ENCODE data around the gene KCNJ10. TPM values are rescaled to one million over a fixed set of nuclear protein-coding genes. Genes with fewer than 3 reads are reported as not detected.
A peak's percentile ranks its signal among the peaks of the same experiment; 100 is the strongest.

KCNJ10 gene
- total RNA-seq, 2 donors from 2014 or later, result 0.37 to 0.65 TPM

- Mint-ChIP-seq H3K36me3 (ENCODE audit: insufficient read depth in 2 of 2) (no peaks in the 10 kb centered on the region), H3K27me3 (ENCODE audit: low read depth) (peaks cover 19% of the 10 kb centered on the region), H3K9me3 (no peaks in the 10 kb centered on the region), H3K4me3 (peak overlapping the region in 1 of 2 donors; percentile 6), H3K4me1 (ENCODE audit: low read depth) (peaks cover 14% of the 10 kb centered on the region), H3K27ac (no peak overlapping the region)
- DNase-seq (no peak), ATAC-seq (replicated peaks in 1 of 2) (peak; percentile 49 to 83)
Observed at GRCh38 chr1:159958719-159959380, 111.1 kb downstream of the KCNJ10 start.

DNA sequence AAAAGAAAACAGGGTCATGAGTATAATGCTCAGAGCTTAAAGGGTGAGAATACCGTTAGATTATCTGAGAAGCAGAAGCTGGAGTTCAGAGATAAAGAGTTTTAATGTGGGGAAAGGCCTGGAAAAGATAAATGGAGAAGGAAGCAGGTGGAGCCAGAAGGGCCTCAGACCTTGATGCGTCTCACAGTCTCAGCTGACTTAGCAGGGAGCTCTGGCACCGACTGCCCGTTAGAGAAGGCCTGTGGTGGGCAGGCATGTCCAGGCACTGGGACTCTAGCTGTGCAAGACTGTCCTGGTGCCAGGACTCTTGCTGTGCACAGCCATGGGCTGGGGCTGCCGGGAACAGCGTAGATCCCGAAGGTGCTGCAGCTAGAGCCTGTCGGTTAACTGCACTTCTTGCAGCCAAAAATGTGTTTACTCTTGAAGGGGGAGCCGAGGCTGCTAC lies 112.1 kb downstream of the KCNJ10 start:
- Mint-ChIP-seq H3K4me3 (no peak overlapping the region), H3K9me3 (no peaks in the 10 kb centered on the region), H3K36me3 (ENCODE audit: insufficient read depth in 2 of 2) (no peaks in the 10 kb centered on the region), H3K27ac (no peak overlapping the region), H3K4me1 (ENCODE audit: low read depth) (peaks cover 14% of the 10 kb centered on the region), H3K27me3 (ENCODE audit: low read depth) (peaks cover 25% of the 10 kb centered on the region)
- ATAC-seq (replicated peaks in 1 of 2) (no peak), DNase-seq (no peak)

DNA sequence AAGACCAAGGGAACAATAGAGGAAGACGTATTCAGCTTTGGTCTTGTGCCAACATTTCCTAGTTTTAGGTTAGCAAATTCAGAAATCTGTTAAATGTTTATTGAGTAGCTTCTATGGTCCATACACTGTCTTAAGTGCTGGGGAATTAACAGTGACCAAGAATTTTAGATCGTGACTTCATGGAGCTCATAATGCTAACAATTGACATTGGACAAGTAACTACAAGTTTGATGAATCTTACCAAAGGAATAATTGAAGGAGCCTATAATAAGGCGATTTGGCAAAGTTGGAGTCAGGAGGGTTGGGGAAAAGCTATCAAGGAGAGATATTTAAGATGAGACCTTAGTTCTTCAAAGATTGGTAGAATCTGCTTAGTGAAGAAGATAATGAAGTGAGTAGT lies 114.5 kb downstream of the KCNJ10 start:
- no peak for DNase-seq
- Mint-ChIP-seq H3K36me3 (ENCODE audit: insufficient read depth in 2 of 2) (no peaks in the 10 kb centered on the region), H3K27me3 (ENCODE audit: low read depth) (peaks cover 41% of the 10 kb centered on the region), H3K9me3 (no peaks in the 10 kb centered on the region), H3K4me3 (no peak overlapping the region), H3K4me1 (ENCODE audit: low read depth) (peaks cover 14% of the 10 kb centered on the region), H3K27ac (no peak overlapping the region)
- ATAC-seq (replicated peaks in 1 of 2), result no peak

GRCh38 chr1:159953536-159954515 lies 116.1 kb downstream of the KCNJ10 start, which contains the start of gene SLAMF9:
TSS of gene SLAMF9 (minus strand) at chr1:159954237. CDS start at chr1:159954137, 100 bp downstream.
- no peak for DNase-seq
- Mint-ChIP-seq H3K4me3 (no peak within 1 kb of the TSS), H3K27ac (no peak within 1 kb of the TSS), H3K27me3 (ENCODE audit: low read depth) (peaks cover 41% of the 10 kb centered on the region), H3K36me3 (ENCODE audit: insufficient read depth in 2 of 2) (no peaks in the 10 kb centered on the region), H3K4me1 (ENCODE audit: low read depth) (peaks cover 5% of the 10 kb centered on the region), H3K9me3 (no peaks in the 10 kb centered on the region)
- no peak for ATAC-seq (replicated peaks in 1 of 2)

- Mint-ChIP-seq H3K27me3 (ENCODE audit: low read depth) (peaks cover 46% of the 10 kb centered on the region), H3K27ac (no peak overlapping the region), H3K4me3 (no peak overlapping the region), H3K4me1 (ENCODE audit: low read depth) (no peaks in the 10 kb centered on the region), H3K9me3 (no peaks in the 10 kb centered on the region), H3K36me3 (ENCODE audit: insufficient read depth in 2 of 2) (no peaks in the 10 kb centered on the region)
- no peak for ATAC-seq (replicated peaks in 1 of 2)
- DNase-seq, result no peak
Observed at GRCh38 chr1:159952932-159953331, 117.0 kb downstream of the KCNJ10 start.

DNA sequence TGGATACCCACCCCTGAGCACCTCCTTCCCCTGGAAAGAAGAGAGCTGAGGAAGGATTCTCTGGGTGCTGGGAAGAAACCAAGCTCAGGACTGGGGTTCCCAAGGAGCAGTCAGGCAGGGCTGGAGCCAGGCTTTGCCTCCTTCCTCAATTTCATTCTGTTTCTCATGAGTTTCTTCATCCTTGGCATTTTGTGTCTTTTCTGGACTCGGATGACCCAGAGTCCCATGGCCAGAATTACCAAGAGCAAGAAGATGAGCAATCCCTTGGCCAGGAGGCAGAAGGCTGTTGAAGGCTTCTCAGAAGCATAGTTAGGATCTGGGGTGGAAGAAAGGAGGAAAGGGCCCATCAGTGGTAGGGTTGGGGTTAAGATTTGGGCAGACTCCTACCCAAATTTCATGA lies 118.4 kb downstream of the KCNJ10 start:
- no peak for ATAC-seq (replicated peaks in 1 of 2)
- no peak for DNase-seq
- Mint-ChIP-seq H3K9me3 (no peaks in the 10 kb centered on the region), H3K4me1 (ENCODE audit: low read depth) (no peaks in the 10 kb centered on the region), H3K4me3 (no peak overlapping the region), H3K27me3 (ENCODE audit: low read depth) (peaks cover 48% of the 10 kb centered on the region), H3K27ac (no peak overlapping the region), H3K36me3 (ENCODE audit: insufficient read depth in 2 of 2) (no peaks in the 10 kb centered on the region)

GRCh38 chr1:159951016-159951415 lies 118.9 kb downstream of the KCNJ10 start:
- H3K4me3 Mint-ChIP-seq, result no peak overlapping the region
- H3K4me1 Mint-ChIP-seq (ENCODE audit: low read depth), result no peaks in the 10 kb centered on the region
- DNase-seq (no peak), ATAC-seq (replicated peaks in 1 of 2) (no peak)
- H3K27me3 Mint-ChIP-seq (ENCODE audit: low read depth), result peaks cover 43% of the 10 kb centered on the region
- H3K27ac Mint-ChIP-seq, result no peak overlapping the region
- no peaks in the 10 kb centered on the region for H3K36me3 Mint-ChIP-seq (ENCODE audit: insufficient read depth in 2 of 2)
- no peaks in the 10 kb centered on the region for H3K9me3 Mint-ChIP-seq

- Mint-ChIP-seq H3K27me3 (ENCODE audit: low read depth) (peaks cover 44% of the 10 kb centered on the region), H3K9me3 (no peaks in the 10 kb centered on the region), H3K4me3 (no peak overlapping the region), H3K27ac (no peak overlapping the region), H3K4me1 (ENCODE audit: low read depth) (peaks cover 6% of the 10 kb centered on the region), H3K36me3 (ENCODE audit: insufficient read depth in 2 of 2) (no peaks in the 10 kb centered on the region)
- DNase-seq (no peak), ATAC-seq (replicated peaks in 1 of 2) (no peak)
Observed at GRCh38 chr1:159949981-159950381, 120.0 kb downstream of the KCNJ10 start.

DNA sequence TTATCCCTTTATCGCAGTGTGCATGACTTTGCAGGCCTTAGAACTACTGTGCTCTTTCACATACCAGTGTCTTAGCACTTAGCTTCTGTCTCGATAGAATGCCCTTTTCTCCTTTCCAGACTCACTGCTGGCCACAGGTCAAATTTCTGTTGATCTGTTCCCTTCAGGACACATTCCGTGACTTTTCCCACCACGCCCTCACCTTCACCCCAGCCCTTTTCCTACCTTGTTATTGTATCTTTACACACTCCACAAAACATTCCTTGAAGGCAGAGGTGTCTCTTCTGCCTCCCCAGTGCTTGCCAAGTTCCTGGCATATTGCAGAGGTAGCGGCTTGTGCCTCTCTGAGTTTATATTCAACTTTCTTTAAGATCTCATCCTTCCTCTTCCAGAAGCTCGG lies 120.8 kb downstream of the KCNJ10 start:
- Mint-ChIP-seq H3K27me3 (ENCODE audit: low read depth) (peaks cover 48% of the 10 kb centered on the region), H3K9me3 (no peaks in the 10 kb centered on the region), H3K4me3 (no peak overlapping the region), H3K27ac (no peak overlapping the region), H3K4me1 (ENCODE audit: low read depth) (peaks cover 9% of the 10 kb centered on the region), H3K36me3 (ENCODE audit: insufficient read depth in 2 of 2) (no peaks in the 10 kb centered on the region)
- ATAC-seq (replicated peaks in 1 of 2), result no peak
- no peak for DNase-seq

Other genes with a start within 250 kb of the KCNJ10 start
- under 1 TPM; 0.31 to 0.53 TPM for gene SLAMF8, start 243.3 kb downstream of the KCNJ10 start, total RNA-seq
- not detected for gene VSIG8, start 207.5 kb downstream of the KCNJ10 start, total RNA-seq
- gene CFAP45, start 170.0 kb downstream of the KCNJ10 start, total RNA-seq, result 1 to 10 TPM; 2.0 to 2.8 TPM
- 100 to 1,000 TPM; 378 to 431 TPM for gene TAGLN2, start 144.7 kb downstream of the KCNJ10 start, total RNA-seq
- gene IGSF9, start 124.5 kb downstream of the KCNJ10 start, total RNA-seq, result under 1 TPM; 0.12 TPM
- not detected for gene SLAMF9, start 115.9 kb downstream of the KCNJ10 start, total RNA-seq
- 1 to 10 TPM; 4.4 to 4.6 TPM for gene PIGM, start 38.2 kb downstream of the KCNJ10 start, total RNA-seq
- gene KCNJ9, start 11.4 kb upstream of the KCNJ10 start, total RNA-seq, result under 1 TPM in 1 of 2 donors, not detected in 1; 0.05 TPM
- 10 to 100 TPM; 26.3 to 32.0 TPM for gene IGSF8, start 28.5 kb upstream of the KCNJ10 start, total RNA-seq
- not detected for gene ATP1A2, start 45.6 kb upstream of the KCNJ10 start, total RNA-seq
- gene ATP1A4, start 81.4 kb upstream of the KCNJ10 start, total RNA-seq, result not detected
- not detected for gene CASQ1, start 120.4 kb upstream of the KCNJ10 start, total RNA-seq
- gene PEA15, start 135.2 kb upstream of the KCNJ10 start, total RNA-seq, result 10 to 100 TPM; 28.3 to 32.8 TPM
- 100 to 1,000 TPM; 246 to 280 TPM for gene DCAF8, start 192.4 kb upstream of the KCNJ10 start, total RNA-seq
- gene PEX19, start 215.0 kb upstream of the KCNJ10 start, total RNA-seq, result 10 to 100 TPM; 48.8 to 49.1 TPM